NCI-H2107 treated with DMSO at 0.1 percent for 48 hours (cell line): Measurements from ENCODE around the gene ZDHHC22.
"Not testable (repeated sequence)": the region's sequence is repeated elsewhere in the genome, so short reads cannot be mapped to it uniquely, and the experiment has no call there.

Source experiments
- DNase-seq: peaks from one replicate; lab custom pipeline; 2025; ENCODE audit not compliant: unreplicated experiment; lab: John Stamatoyannopoulos, UW

The ZDHHC22 gene, protein sequence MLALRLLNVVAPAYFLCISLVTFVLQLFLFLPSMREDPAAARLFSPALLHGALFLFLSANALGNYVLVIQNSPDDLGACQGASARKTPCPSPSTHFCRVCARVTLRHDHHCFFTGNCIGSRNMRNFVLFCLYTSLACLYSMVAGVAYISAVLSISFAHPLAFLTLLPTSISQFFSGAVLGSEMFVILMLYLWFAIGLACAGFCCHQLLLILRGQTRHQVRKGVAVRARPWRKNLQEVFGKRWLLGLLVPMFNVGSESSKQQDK

DNA sequence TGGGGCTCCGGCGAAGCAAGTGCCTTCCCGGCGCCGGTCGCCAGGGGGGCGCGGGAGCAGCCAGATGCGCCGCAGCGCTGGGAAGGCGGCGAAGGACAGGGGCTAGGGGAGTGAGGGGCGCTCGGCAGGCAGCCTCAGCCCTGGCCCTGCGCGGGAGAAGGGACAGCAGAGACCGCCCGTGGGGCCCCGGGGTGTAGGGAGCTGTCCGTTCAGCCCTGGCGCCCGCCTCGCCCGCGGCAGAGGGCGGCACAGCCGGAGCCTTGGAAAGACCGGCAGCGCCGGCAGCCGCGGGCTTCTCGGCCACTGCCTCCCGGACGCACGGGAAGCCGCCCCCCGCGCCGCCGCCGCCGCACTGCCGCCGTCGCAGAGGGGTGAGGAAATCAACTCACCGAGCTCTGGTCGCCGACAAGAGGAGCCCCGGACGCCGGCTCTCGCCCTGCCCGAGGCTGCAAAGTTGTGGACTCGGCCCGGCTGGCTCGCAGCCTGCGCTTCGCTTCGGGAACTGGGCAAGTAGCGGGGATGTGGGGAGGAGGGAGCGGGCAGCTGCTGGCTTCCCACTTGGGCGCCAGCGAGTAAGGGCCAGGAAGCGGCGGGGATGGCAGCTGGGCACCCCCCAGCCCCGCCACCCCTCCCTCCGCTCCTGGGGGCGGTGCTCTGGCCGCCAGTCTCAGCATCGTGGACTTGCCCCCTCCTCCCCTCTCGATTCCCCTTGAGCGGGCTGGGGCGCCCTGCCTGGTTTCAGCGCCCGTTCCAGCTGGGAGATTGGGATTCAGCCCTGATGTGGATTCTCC lies at the start of gene ZDHHC22:
Gene ZDHHC22, minus strand, starts transcription at position 578 of the 791 bp plus-strand sequence. CDS start 2,053 bp downstream, outside the sequence.
- DNase-seq: peak; percentile 45

DNA sequence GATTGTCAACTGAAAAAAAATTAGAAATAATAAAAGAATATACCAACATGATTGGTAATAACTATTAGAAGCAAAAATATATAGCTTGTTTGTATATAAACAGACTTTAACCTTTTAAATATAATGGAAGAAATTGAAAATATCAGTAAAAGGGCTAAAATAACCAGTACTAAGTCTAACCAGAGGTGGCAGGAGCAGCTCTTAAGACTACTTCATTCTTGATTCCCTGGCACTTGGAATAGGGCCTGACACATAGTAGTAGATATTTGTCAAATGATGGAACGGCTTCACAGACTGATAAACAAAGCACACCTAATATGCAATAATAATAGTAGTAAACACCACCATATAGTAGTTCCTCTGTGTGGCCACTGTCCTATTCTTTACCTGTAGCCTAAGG lies 49.4 kb upstream of the ZDHHC22 start:
- no peak for DNase-seq

DNA sequence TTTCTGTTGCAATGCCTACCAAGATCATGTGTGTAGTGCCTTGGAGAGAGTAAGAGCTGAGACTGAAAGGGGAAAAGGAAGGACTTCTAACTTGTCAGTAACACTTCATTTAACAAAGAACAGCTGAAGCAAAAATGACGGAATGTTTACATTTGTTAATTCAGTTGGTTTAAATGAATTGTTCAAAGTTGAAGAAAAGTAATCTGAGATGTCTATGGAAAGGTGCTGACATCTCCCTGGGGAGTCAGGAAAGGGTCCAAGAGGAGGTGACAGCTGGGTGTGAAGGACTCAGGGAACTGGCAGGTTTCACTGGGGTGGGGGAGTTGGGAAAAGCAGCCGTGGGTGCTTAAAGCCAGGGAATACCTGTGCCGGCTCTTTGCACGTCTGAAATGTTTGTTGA lies 47.9 kb upstream of the ZDHHC22 start:
- peak; percentile 88 for DNase-seq

DNA sequence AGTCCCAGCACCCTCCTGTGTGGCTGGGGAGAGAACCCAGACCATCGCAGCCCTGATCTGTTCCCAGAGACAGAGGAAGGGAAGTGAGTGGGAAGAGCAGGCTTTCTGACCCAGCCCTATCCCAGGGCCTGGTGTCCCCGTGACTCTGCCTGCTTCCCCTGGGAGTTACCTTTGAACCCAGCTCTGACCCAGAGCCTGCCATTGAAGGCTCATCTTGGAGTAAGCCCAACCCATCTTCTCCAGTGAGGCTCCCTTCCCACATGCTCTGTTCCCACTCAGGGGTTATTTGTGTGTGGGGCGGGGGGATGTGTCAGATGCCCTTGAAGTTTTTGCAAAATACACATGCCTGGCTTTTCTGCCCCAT lies 46.0 kb upstream of the ZDHHC22 start:
- no peak for DNase-seq

DNA sequence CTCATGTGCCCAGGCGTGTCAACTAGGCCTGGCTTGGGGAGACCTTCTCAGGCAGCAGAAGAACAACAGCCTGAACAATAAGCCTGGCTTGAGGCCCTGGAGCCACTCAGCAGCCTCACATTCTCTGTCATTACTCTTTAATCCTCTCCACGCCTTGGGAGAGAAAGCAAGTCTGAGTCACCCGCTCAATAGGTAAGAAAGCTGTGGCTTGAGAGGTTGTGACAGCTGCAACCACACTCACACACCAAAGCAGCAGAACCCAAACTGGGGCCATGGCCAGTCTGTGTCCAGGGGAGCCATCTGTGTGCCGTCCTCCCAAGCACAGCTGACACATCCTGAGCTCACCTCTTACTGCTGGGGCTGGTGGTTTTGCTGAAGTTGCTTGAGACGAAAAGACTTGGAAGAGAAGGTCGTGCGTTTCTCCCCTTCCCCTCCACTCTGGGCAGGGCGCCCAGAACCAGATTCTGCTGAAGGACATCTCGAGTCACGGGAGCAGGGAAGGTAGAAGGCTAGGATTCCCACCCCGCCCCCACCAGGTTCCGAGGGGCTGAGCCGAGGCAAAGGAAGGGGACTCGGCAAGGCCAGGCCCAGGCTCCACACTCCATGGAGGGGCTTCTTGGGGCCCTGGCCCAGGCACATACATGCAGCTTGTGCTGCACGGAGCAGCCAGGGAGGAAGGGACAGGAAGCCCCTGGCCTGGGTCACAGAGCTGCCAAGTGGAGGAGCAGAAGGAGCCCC lies 45.5 kb upstream of the ZDHHC22 start:
- DNase-seq: peak; percentile 72

DNA sequence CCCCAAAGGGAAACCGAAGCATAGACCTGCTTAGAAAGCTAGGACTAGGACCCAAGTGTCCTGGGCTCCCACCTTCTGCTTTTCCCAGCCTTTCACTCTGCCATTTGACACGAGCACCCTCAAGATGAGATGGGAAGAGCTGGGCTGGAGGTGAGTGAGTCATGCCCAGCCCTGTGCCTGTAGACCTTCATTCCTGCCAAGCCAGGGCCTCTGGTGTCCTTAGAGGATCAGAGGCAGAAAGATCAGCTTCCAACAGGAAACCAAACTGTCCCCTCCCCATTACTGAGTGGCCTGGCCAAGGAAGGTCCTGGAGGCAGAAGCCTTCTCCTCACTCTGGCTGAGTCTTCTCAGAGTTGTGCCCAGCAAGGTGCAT lies 43.5 kb upstream of the ZDHHC22 start:
- DNase-seq: no peak

DNA sequence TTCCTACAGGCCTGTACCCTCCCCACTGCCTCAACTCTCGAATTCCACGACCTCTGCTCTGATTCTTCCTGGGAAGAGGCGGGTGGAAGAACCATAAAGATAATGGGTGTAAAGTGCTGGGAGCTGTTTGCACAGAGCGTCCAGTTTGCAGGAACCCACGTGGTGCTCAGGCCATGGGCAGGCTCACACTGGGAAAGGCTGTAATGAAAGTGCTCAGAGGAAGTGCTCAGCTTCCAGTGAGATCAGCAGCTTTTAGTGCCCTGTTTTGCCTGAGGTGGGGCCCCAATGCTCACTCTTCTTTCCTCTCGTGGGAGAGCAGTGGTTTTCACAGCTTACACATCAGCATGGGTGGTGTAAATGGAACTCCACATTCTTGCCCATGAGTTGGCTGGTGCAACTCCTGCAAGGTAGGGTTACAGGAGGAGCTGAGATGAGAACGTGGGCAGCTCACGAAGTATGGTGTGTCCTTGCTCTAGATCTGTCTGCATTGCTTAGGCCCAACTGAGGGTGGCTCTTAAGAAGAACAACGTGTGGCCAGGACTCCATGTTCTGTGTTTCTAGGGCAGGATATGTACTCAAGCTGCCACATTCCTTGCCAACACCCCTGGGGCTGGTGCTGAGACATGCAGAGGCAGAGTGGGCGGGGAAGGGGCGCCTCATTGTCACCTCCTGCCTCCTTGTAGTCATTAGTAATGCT lies 43.0 kb upstream of the ZDHHC22 start:
- DNase-seq: no peak

DNA sequence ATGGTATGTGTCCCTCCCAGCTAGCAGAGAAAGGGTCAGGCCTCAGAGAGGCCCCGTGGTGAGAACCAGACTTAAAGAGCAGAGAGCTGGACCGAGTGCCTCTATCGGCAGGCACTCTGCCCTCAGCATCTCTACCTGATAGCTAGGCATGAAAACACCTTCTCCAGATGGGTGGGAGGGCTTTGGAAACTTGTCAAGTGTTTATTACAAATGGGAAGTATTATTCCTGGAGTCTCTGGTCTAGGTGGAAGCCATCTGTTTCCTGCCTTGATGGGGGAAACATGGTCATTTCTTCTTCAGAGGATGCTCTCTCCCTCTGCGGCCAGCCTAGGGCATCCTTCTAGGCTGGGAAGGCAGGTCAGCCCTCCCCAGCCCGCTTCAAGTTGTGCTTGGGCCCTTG lies 42.3 kb upstream of the ZDHHC22 start:
- DNase-seq: no peak

DNA sequence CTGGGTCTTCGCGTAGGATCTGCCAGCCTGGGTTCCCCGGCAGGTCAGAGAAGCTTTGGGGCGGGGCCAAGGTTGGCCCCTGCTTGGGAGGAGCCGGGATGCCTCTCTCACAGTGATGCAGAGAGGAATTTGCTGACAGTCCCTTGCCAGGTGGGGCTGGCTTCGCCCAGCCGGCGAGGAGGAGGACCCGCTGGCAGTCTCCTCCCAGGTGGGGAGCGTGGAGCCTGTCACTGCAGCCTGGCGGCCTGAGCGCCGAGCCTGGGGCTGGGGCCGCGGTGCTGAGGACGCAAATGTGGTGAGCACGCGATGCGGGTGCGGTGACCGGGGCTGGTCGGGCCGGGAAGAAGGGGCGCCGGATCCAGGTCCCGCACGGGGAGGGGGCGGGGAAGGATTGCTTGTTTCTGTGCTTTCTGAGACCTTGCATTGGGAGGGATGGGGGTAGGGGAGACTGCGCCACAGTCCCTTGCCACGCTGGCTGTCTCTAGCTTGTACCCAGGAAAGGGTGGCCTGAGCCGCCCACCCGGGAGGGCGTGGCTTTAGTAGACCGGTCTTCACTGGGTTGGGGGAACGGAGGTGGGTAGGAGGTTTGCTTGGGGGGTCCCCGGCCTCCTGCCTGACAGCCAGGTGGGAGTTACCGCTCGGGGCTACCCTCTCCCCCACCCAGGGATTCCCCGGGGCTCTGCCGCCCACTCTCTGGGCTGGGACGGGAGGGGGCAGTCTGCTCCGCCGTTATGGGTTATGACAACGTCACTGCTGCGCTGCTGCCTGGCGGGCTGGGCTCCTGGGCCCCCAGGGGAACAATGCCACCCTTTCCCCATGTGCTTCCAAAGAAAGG lies 40.2 kb upstream of the ZDHHC22 start, which contains the start of gene TMEM63C:
Gene TMEM63C, plus strand, starts transcription at position 196 of the 835 bp plus-strand sequence. CDS start 37,016 bp downstream, outside the sequence.
- DNase-seq: peak; percentile 91

DNA sequence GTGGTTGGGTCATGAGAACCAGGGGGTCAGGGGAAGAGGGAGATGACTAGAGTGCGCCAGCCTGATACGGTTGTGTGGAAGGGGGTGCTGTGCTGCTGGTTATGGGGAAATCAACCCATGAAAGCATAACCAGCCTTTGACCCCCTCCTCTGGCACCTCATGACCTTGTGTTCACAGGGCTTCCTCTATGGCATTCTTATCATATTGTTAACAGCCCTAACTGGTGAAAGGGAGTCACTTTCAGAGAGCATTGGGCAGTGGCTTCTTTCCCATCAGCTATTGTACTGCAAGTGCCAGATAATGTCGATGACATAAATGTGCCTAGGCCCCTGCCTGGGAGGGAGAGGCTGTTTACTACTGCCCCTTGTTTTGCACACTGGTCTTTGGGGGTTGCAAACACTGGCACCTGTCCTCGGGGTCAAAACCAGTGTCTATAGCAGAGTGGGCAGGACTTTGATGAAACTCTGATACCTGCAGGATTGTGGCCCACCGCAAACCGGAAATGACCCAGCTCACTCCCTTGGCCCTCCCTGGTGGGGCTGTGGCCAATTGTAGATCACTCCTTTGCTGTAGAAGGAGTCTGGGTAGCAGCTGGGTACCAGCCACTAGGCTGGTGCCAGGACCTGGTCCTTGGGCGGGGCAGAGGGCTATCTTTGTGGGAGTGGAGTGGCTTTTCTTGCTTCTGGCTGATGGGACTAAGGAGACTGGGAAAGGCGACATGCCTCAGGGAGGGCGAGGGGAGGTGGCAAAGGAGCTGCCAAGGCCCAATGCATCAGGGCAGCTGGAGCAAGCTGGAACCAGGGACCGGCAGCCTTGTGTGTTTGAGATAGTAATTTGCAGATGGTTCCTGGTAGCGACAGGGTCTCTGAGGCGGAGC lies 39.4 kb upstream of the ZDHHC22 start:
- no peak for DNase-seq

DNA sequence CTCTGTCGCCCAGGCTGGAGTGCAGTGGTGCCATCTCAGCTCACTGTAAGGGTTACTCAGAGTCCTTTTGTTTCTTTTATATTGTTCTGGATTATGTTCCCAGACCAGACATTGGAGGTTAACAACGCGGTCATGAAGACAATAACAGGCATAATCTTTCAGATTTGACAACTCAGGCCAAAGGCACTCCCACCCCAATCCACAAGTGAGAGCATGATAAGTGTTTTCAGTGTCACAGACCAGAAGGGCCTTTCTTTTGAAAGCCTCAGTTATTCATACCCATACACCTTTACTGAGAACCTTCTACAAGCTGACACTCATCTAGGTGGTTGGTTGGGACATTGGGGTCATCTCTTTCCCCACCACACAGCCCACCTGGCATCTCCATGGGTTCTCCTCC lies 37.1 kb upstream of the ZDHHC22 start:
- no peak for DNase-seq

DNA sequence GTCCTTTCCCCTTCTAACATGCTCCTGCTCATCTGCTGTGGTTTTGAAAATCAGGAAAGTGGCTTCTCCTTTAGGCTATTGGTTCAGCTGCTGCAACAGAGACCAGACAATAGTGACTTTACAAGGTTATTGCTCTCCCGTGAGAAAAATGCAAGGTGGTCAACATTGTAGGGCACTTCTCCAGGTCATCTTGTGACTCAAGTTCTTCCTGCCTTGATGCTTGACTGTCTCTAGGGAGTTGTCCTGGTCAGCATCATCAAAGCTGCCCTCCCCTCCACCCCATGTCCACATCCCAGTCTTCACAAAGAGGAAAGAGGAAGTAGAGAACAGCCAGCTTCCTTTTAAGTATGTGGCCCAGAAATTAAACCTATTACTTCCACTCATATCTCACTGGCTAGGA lies 36.1 kb upstream of the ZDHHC22 start:
- DNase-seq: no peak

DNA sequence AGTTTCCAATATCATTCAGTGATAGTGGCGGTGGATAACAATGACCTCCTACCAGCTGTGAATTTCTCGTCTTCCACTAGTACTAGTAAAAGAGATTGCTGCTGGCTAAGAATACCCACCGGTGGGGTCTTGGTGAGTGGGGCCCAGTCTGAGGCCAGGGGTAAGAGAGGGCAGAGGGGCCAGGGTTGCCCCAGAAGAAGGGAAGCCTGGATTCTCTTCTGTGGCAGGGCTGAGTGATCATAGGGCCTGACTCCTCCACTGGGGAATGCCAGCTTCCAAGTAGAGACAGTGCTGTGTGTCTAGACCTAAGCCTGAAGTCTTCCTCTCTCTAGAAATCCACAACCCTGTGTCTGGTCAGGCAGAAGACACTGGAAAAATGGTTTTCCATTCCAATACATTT lies 34.3 kb upstream of the ZDHHC22 start:
- no peak for DNase-seq

DNA sequence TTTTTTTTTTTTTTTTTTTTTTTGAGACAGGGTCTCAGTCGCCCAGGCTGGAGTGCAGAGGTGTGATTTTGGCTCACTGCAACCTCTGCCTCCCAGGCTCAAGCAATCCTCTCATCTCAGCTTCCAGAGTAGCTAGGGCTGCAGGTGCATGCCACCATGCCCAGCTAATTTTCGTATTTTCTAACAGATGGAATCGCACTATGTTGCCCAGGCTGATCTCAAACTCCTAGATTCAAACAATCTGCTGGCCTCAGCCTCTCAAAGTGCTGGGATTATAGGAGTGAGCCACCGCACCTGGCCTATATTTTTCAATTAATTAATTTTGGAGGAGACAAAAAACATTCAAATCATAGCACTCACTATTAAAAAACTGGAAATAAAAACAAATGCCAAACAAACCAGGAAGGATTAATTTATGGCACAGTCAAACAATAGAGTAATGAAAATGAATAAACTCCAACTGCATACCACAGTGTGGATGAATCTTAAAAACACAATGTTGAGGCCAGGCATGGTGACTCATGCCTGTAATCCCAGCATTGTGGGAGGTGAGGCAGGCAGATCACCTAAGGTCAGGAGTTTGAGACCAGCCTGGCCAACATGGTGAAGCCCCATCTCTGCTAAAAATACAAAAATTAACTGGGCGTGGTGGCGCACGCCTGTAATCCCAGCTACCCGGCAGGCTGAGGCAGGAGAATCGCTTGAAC lies 32.5 kb upstream of the ZDHHC22 start:
- DNase-seq: not testable (repeated sequence)

DNA sequence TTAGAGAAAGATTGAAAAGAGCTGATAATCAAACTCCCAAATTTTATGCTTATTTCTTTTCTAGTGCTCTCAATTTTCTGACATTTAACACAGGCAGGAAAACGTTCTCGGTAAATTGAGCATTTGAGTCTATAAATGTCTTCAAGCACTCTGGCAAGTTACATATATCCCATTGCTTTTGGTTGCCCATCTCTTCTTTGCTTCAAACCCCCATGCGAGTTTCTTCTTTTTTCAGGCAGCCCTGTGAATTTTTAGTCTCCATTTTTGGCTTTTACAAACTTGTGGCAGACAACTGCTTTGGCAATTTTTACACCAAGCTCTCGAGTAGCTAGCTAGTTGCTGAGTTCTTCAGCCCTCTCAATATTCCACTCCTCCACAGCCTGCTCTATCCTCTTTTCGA lies 31.3 kb upstream of the ZDHHC22 start:
- no peak for DNase-seq

DNA sequence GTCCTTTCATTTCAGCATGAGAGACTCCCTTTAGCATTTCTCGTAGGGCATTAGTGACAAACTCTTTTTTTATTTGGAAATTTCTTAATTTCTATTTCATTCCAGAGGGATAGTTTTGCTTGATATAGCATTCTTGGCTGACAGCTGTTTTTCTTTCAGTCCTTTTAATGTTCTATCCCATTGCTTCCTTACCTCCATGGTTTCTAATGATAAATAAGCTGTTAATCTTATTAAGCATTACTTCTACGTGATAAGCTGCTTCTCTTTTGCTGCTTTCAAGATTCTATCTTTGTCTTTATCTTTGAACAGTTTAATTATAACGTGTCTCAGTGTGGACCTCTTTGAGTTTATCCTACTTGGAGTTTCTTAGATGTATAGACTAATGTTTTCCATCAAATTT lies 28.5 kb upstream of the ZDHHC22 start:
- DNase-seq: no peak

DNA sequence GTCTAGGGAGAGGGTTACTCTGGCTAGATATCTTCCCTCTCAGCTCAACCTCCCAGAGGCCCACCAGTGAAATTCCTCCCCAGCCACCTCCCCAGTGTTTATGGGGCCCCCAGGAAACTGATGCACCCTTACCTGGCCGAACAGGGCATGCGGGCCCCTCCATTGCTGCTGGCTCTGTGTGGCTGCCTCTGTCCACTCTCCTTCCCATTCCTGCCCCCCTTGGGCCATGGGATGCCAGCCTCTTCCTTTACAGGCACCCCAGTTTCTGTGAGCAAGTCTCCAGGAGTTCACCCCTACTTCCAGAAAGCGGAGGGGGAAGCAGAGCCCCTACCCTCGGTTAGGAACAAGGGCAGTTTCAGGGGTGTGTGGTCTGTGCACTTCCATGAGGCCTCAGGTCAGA lies 19.4 kb upstream of the ZDHHC22 start:
- DNase-seq: no peak

DNA sequence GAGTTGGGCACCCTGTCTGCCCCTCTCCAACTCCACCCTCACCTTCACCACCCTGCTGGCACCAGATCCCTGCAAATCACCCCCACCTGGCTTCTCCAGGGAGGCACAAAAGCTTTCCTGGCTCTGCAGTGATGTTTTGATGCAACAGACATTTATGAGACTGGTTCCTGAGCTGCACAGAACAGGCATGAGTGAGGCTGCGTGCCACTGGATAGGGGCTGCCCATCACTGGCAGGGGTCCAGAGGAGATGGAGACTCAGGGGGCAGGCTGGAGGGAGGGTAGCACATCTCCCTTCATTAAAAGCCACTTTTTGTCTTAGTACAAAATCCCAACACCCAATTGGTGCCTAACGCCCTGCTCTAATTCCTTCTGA lies 17.3 kb upstream of the ZDHHC22 start:
- peak; percentile 81 for DNase-seq
